Keratinocyte (primary cell): ENCODE results near the gene TRIM9.

Experiments
- EZH2 ChIP-seq: IDR thresholded peaks from one replicate; pipeline ENCODE4 v1.6.1; 2012; ENCODE audit warnings: inconsistent platforms, mild to moderate bottlenecking, low read length, moderate library complexity
- TF ChIP-seq, protein P1 (sequence below), 3 experiments: IDR thresholded peaks in 1 of 3; conservative IDR thresholded peaks in 1 of 3; optimal IDR thresholded peaks in 1 of 3; 2 replicates in 2 of 3; 3 replicates in 1 of 3; pipeline versions ENCODE3 to v1.5.1; 2011; ENCODE audit warnings: low read length in 3 of 3, mild to moderate bottlenecking in 3 of 3, moderate library complexity in 2 of 3, control low read depth in 1 of 3, inconsistent platforms in 1 of 3; ENCODE audit not compliant: insufficient read depth in 2 of 3; ENCODE audit errors: extremely low read depth in 1 of 3

DNA sequence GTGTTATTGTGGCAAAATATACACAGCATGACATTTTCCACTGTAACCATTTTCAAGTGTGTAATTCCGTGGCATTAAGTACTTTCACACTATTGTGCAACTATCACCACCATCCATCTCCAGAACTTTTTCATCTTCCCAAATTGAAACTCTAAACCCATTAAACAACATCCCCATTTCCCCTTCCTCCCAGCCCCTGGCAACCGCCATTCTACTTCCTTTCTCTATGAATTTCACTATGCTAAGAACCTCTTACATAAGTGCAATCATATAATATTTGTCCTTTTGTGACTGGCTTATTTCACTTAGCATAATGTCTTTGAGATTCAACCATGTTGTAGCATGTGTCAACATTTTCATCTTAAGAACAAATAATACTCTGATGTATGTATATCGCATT lies 82.8 kb downstream of the TRIM9 start:
- TF ChIP-seq, protein P1, sequence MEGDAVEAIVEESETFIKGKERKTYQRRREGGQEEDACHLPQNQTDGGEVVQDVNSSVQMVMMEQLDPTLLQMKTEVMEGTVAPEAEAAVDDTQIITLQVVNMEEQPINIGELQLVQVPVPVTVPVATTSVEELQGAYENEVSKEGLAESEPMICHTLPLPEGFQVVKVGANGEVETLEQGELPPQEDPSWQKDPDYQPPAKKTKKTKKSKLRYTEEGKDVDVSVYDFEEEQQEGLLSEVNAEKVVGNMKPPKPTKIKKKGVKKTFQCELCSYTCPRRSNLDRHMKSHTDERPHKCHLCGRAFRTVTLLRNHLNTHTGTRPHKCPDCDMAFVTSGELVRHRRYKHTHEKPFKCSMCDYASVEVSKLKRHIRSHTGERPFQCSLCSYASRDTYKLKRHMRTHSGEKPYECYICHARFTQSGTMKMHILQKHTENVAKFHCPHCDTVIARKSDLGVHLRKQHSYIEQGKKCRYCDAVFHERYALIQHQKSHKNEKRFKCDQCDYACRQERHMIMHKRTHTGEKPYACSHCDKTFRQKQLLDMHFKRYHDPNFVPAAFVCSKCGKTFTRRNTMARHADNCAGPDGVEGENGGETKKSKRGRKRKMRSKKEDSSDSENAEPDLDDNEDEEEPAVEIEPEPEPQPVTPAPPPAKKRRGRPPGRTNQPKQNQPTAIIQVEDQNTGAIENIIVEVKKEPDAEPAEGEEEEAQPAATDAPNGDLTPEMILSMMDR (optimal IDR thresholded peaks at IDR 0.05 in 1 of 3, IDR thresholded peaks at IDR 0.05 in 1 of 3, conservative IDR thresholded peaks at IDR 0.05 in 1 of 3; ENCODE audit: extremely low read depth in 1 of 3, insufficient read depth in 2 of 3, low read length in 3 of 3), result no peak
- TF ChIP-seq EZH2, result no peak
